Measurements from ENCODE around the gene NTRK3.
A peak's percentile ranks its signal among the peaks of the same experiment; 100 is the strongest.

The NTRK3 gene

GRCh38 chr15:87985451-87985850, 271.1 kb downstream of the NTRK3 start:
- DNase-seq (ENCODE audit: low read depth): no peak

DNA sequence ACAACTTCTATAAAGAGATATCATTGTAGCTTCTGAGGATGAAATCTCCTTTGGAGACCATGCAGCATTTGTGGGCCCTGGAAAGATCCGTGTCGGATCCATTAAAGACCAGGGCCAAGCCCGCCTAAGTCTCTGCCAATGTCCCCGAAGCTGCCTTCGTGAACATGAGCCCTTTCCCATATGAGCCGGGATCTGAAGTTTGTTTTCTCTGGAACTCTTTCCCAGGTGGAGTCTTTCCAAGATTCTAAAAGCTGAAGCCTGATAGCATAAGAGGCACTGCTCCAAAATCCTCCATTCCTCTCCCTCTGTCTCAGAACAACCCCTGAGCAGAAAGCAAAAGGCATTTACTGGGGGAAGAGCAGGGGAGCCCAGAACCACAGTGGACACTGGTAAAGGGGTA, 274.6 kb downstream of the NTRK3 start:
- peak; percentile 8 for DNase-seq (ENCODE audit: low read depth)

GRCh38 chr15:87977907-87978306, 278.6 kb downstream of the NTRK3 start:
- no peak for DNase-seq (ENCODE audit: low read depth)

DNA sequence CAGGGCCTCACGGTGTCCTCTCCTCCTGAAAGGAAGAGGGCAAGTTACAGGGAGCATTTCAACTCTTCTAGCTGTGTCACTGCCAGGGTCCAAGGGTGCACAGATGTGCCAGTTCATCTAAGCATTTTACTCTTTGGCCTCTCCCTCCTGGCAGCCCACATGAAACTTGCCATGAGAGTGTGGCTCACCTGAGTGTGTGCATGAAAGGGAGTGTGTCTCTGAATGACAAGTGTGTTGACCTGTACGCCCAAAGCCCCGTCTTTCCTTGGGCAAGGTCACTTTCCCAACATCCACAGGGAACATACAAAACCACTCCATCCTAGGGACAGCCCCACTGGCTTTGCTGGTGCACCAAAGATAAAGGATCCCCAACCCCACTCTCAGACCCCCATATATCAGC, 280.0 kb downstream of the NTRK3 start:
- DNase-seq (ENCODE audit: low read depth): no peak

- no peak for DNase-seq (ENCODE audit: low read depth)
These were observed 282.9 kb downstream of the NTRK3 start for GRCh38 chr15:87973501-87974215.

GRCh38 chr15:87971076-87971475, 285.5 kb downstream of the NTRK3 start:
- DNase-seq (ENCODE audit: low read depth): no peak

DNA sequence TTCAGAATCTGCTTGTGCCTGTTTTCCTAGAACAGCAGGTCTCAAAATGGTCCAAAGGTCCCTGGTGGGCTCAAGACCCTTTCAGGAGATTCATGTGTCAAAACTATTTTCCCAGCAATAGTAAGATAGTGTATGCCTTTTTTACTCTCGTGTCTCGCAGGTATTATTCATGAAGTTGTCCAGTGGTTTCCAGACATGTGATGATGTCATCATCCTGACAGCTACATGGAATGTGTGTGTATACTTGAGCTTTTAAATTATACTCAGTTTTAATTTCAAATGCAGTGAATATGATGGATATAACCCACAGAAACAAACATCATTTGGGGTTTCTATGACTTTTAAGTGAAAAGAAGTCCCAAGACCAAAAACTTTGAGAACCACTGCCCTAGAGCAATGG, 288.6 kb downstream of the NTRK3 start:
- no peak for DNase-seq (ENCODE audit: low read depth)

- no peak for DNase-seq (ENCODE audit: low read depth)
These were observed 291.2 kb downstream of the NTRK3 start for GRCh38 chr15:87965304-87965703.

- DNase-seq (ENCODE audit: low read depth): no peak
These were observed 294.1 kb downstream of the NTRK3 start for GRCh38 chr15:87962428-87962827.

DNA sequence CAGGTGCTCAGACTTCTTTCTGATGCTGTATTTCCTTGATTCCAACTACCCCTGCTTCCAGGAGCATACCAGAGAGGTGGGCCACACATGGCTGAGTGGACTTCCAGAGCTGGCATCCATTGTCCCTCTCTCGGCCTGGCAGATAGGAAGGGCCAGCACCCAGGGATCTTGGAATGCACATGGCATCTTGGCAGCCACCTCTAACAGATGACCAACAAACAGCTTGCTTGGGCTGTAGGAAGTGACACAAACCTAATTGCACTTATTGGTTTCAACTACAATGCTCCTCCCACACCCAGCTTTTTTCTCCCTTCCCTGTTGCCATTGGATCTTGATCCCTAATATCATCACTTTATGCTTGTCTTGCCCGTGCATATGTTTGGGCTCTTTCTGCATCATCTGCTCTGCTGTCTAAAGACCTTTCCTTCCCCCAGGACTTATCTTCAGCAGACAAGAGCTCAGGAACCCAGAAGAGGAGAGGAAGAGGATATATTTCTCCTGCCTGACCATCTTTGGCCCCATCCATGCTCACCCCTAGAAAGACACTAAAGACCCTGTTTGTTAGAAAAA, 294.6 kb downstream of the NTRK3 start:
- DNase-seq (ENCODE audit: low read depth): no peak

DNA sequence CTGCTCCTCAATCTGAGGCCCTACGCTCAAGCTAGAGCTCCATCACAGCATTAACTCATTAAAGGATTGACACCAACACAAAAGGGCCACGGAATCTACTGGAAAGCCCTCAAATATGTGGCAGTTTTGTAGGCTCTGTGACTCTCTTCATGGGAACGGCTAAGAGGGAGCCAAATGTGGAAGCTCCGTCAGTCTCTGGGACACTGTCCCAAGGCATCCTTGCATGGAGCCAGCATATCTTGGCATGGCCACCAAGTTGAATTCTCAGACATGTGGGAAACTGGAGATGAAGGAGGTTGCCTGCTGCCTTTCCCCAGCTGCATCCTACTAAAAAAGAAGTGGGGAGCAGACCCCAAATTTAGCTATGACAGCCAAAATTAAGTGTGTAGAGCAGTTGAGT, 296.9 kb downstream of the NTRK3 start:
- no peak for DNase-seq (ENCODE audit: low read depth)

DNA sequence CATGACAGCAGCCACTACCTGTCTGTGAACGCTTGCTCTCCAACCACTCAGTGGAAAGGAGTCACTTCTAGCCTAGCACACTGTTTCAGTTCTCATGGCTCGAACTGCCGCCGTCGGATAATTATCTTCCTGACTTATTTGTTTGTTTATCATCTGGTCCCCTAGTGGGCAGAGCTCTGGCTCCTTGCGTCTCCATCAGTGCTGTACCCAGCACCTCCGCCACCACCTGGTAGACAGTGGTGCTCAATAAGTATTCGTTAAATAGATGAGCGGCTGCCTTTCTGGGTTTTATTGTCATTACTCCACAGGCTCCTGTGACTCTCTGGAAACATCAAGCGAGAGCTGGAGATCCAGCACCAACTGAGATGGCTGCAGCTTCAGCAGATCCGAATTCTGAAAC, 297.5 kb downstream of the NTRK3 start:
- DNase-seq (ENCODE audit: low read depth): no peak

DNA sequence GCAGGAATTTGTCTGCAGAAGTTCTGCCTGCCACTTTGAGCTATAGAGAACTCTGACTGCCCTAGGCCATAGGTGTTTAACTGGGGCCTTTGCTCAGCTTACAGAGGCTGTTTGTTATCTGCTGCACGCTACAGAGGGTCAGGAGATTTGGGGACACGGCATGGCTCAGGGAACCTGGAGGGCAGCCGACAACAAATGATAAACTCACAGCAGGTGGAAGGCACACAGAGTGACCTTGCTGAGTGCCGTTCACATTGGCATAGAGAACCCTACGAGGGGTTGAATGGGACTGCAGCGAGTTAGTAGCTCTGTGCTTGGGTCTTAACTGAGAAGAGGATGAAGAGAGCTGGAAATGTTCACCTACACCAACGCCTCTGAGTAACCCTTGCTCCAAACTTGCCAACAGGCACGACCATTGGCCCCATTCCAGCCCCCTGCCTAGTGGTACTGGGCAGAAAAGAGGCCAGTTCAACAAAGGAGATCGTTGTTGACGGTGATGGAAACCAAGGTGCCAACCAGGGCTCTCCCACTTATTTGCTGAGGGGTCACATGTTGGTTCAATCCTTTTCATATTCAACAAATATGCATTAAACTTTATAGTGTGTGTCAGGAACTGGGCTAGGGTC, 301.1 kb downstream of the NTRK3 start:
- no peak for DNase-seq (ENCODE audit: low read depth)

DNA sequence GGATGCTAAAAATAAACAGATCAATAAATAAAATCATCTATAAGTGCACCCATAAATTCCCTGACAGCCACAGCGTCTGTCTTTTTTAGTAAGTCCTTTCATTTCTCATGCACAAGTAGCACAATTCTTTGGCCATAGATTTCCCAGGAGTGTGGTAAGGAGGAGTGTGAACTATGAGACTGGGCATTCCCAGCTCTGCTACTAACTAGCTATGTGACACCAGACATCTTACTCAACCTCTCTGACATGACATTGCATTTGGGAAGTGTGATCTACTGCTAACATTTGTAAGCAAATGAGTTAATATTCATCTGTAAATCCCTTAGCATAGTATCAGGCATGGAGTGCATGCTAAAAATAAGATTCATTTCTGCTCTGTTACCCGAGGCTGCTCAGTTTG, 301.7 kb downstream of the NTRK3 start:
- no peak for DNase-seq (ENCODE audit: low read depth)

DNA sequence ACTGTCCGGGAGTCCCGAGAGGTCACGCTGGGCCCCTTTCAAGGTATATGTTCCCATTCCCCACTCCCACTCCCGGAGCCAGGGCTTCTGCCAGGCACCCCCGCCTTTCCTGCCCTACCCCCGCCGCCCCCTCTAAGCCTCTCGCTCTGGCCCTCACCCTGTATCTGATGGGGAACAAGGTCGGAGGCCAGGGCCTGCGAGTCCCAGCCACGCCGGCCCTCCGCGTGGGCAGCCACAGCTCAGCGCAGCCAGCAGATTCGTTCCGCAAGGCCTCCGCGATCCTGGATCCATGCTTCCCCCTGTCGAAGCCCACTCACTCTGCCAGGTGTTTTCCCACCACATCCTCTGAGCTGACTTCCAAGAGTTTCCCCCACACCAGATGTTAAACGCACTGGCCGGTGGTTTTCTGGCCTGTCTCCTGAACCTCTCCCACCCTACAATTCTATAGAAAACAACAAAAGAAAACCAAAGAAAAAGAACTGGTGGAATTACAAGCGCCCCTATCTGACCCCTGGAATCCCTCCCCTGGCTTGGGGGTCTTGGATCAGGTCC, 303.7 kb downstream of the NTRK3 start:
- DNase-seq (ENCODE audit: low read depth): no peak

GRCh38 chr15:87949575-87950223, 306.8 kb downstream of the NTRK3 start:
- DNase-seq (ENCODE audit: low read depth): no peak

DNA sequence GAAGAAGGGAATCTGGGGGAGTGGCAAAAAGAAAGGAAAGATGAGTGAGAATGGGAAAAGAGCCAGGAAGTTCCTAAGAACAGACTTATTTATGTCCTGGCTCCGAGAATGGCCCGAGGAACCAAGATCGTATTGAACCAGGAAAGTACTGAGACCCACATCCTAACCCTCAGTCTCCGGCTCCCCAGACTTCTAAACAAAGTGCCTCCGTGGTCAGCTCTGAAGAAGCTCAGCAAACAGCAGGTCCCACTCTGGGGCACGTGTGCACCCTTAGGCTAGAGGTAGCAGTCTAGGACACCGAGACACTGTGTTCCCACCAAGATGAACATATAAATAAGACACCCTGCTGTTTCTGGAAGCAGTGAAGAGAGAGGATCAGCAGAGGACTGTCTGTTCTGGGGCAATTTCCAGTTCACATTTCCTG, 307.4 kb downstream of the NTRK3 start:
- no peak for DNase-seq (ENCODE audit: low read depth)

GRCh38 chr15:87947560-87947959, 309.0 kb downstream of the NTRK3 start:
- DNase-seq (ENCODE audit: low read depth): no peak

DNA sequence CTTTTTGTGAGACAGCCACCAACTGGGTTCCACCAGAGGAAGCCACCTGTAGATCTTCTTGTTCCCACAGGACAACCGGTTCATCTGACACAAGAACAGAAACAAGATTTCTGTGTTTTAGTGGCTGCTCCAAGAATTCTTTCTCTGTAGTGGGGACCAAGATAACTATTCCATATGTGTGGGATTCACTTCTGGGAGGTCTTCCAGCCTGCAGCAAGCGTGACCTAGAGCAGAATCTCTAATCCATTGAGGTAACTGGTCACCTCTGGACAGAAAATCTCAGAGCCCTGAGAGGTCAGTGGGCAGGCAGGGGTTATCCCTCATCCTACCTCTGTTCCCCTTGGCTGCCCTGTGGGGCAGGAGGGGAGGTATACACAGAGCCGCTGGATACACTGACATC, 311.3 kb downstream of the NTRK3 start:
- no peak for DNase-seq (ENCODE audit: low read depth)

GRCh38 chr15:87944691-87945090, 311.8 kb downstream of the NTRK3 start:
- no peak for DNase-seq (ENCODE audit: low read depth)

DNA sequence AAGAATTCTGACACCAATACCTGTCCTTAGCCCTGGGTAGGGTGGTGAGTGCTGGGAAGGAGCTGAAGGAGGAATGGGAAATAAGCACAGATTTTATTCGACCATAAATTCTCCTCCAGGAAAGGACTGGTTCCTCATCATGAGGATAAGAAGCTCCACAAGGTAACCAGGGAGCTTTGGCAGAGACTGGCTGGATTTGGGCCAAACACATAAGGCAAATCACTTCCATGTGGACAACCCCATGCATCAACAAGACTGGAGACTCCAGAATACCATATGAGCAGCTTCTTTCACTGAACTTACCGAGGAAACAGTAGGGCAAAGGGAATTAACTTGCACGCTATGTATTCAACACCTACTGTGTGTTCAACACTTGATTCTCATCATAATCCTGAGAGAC, 312.5 kb downstream of the NTRK3 start:
- no peak for DNase-seq (ENCODE audit: low read depth)

DNA sequence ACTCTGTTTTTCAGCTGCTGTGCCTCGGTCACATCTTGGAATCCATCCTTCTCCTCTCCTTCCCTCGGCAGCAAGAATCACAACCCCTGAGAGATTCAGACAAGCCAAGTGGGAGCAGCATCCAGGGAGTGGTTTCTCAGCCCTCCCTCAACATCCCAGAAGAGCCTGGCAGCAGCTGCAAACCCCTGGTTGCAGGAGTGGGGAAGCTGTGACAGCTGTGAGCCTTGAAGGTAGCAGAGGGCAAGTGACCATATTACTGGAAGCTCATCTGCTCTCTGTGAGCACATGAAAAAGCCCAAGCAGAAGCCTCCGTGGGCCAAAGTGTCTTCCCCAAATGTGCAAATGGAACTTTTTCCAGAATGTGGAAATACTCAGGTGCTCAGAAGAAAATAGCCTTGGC, 312.9 kb downstream of the NTRK3 start:
- no peak for DNase-seq (ENCODE audit: low read depth)

- DNase-seq (ENCODE audit: low read depth): no peak
These were observed 314.2 kb downstream of the NTRK3 start for GRCh38 chr15:87942316-87942715.

All from stromal cell of bone marrow (primary cell).